NB4 (cell line): ENCODE data around the gene CACNA2D2.

ENCODE experiments used
- DNase-seq: peaks from one replicate; pipeline ENCODE4 v3.0.0; 2010; ENCODE audit warnings: low read depth
- H3K4me3 ChIP-seq: one replicate; pipeline ENCODE4 v1.5.1; 2011; ENCODE audit warnings: mild to moderate bottlenecking, low read depth, low read length, moderate library complexity
- CTCF ChIP-seq: IDR thresholded peaks from one replicate; pipeline ENCODE4 v1.5.1; 2012; ENCODE audit warnings: low read depth, low read length
- MAX ChIP-seq: IDR thresholded peaks from 2 replicates; pipeline ENCODE4 v1.6.1; 2011; ENCODE audit warnings: low read depth, low read length
- MYC ChIP-seq: IDR thresholded peaks from 2 replicates; pipeline ENCODE4 v1.6.1; 2011; ENCODE audit warnings: low read depth, low read length
- POLR2A ChIP-seq: IDR thresholded peaks from 2 replicates; pipeline ENCODE4 v1.6.1; 2011; ENCODE audit warnings: mild to moderate bottlenecking; ENCODE audit not compliant: insufficient read length; ENCODE audit errors: extremely low read depth

The CACNA2D2 gene

GRCh38 chr3:50503504-50504342, at the start of gene CACNA2D2:
Gene CACNA2D2 (minus strand): TSS chr3:50503634. CDS start chr3:50503423, 211 bp downstream.
- H3K4me3 ChIP-seq, result no peak within 1 kb of the TSS
- peak; percentile 17 for DNase-seq
- TF ChIP-seq MAX, result no peak

DNA sequence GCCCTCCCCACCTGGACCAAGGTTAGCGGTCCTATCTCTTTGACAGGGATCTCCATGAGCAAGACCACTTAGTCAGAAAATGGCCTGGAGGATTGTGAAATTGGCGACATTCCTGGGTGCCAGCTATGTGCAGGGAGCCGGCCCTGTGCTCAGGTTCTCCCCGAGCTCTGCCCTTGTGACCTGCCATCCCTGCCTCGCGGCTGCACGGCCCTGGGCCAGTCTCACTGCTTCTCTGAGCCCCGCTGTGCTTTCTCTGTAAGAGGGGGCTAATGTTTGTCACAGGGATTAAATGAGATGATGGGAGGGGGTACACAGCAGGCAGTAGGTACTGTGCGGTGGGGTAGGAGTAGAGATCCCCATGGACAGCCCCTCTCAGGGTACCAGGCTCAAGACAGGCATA, 49.2 kb upstream of the CACNA2D2 start:
- TF ChIP-seq MYC, result no peak
- no peak for TF ChIP-seq MAX
- no peak for TF ChIP-seq CTCF
- no peak for TF ChIP-seq POLR2A
- no peak for DNase-seq
- no peak overlapping the region for H3K4me3 ChIP-seq

GRCh38 chr3:50551681-50552435, 48.4 kb upstream of the CACNA2D2 start:
- TF ChIP-seq CTCF (no peak), MAX (no peak), POLR2A (no peak), MYC (no peak)

GRCh38 chr3:50551054-50551659, 47.7 kb upstream of the CACNA2D2 start:
- DNase-seq, result no peak
- TF ChIP-seq MYC, result no peak
- TF ChIP-seq MAX, result no peak
- TF ChIP-seq POLR2A, result no peak
- TF ChIP-seq CTCF, result no peak
- no peak overlapping the region for H3K4me3 ChIP-seq

More at GRCh38 chr3:50551681-50552435, 48.4 kb upstream of the CACNA2D2 start:
- H3K4me3 ChIP-seq, result no peak overlapping the region
- DNase-seq, result no peak

DNA sequence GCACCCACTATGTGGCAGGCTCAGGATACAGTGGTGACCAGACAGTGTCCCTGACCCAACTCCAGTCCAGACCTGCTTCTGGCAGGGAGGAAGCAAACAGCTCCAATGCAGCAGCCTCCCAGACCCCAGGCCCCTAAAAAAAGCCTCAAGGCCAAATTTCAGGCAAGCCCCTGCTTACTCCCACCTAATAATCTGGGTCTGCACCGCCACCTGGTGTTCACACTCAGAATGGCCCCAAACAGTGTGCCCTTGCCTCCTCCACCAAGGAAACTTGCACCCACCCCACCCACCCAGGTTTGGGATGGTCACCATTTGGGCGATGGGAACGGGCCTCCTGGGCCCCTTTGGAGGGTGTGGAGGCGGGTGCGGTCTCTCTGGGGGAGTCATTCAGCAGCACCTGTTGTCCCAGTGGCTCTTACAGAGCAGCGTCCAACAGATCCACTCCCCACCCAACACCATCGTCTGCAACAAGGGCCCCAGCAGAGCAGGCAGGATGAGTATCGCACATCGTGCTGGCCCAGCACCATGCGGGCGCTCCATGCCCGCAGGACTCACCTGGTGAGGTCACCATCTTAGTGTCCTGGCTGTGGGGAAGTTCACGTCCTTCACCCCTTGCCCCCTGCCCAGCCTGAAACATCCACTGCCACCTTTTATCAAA, 46.8 kb upstream of the CACNA2D2 start:
- no peak overlapping the region for H3K4me3 ChIP-seq
- no peak for TF ChIP-seq MYC
- TF ChIP-seq CTCF, result peak; percentile 73
- peak; percentile 59 for DNase-seq

DNA sequence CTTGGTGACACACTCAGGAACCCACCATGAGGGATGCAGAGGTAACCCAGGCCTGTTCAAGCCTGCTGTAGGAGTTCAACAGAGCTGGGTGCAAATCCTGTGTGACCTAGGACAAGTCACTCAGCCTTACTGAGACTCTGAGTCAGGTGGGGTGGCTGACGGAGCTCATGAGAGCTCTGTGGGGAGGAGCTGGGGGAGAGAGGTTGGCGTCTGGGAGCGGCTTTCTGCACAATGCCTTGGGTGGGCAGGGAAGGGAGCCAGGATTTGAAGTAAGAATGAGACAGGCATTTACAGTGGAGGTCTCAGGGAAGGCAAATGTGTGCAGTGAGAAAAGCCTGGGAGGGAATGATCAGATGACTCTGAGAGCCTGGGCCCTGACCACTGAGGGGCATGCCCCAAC, 45.8 kb upstream of the CACNA2D2 start:
- no peak overlapping the region for H3K4me3 ChIP-seq
- DNase-seq, result no peak
- no peak for TF ChIP-seq MAX
- no peak for TF ChIP-seq MYC
- no peak for TF ChIP-seq CTCF
- no peak for TF ChIP-seq POLR2A
